D341Med (cell line): Measurements from ENCODE around the gene KCTD1.

Source experiments
- DNase-seq: peaks from one replicate; pipeline ENCODE4 v3.0.0; 2012; ENCODE audit warnings: low spot score

Gene KCTD1

DNA sequence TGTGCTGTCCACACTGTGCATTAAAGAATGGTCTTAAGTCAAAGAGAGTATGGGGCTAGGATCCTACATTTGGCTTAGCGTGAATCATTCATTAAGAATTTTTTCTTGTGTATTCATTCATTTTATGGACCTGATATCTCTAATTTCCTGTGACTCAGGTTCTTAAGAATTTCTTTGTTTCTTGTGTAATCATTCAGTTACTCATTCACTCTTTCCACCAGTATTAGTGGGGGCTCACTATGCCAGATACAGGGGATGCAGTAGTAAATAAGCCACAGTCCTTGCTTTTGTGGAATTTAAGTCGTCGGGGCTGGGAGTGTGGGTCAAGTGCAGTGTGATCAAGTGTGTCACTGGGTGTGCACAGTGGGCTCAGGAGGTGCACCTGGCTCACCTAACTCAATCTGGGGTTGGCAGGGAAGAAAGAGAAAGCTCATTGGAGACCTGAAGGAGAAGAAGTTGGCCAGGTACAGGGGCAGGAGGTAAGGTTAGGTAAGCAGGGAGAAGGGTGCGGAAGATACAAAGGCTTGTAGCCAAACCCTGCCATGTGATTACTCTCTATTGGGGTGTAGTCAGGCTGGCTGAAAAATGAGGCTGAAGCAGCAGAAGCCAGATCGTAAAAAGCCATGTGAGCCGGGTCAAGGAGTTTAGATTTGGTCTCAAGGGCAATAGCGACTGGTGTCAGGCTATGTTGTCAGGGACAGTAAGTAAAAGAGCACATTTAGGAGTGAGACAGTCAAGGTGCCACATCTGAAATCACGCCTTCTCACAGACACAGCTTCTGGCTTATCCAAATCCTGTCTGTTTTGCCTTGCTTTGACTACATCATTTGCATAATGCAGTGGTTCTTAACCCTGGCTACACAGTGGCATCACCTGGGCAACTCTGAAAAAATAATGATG lies 67.2 kb downstream of the KCTD1 start:
- DNase-seq = no peak

DNA sequence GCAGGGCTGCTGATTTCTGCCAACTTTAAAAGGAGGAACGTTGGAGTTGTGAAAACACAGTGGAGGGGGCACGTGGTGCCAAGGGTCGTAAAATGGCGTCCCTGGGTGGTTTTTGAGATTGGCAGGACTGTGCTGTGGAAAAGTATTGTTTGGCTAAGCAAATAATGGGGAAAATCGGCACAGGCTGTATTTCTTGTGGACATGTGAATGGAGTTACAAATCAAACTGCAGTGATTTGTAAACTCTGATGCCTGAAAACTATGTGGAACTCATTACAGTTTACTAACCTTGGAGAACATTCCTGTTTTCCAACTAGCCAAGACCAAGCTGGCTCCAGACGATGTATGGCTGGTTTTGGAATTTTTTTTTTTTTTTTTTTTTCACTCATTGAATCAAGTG lies 68.7 kb downstream of the KCTD1 start:
- no peak for DNase-seq

DNA sequence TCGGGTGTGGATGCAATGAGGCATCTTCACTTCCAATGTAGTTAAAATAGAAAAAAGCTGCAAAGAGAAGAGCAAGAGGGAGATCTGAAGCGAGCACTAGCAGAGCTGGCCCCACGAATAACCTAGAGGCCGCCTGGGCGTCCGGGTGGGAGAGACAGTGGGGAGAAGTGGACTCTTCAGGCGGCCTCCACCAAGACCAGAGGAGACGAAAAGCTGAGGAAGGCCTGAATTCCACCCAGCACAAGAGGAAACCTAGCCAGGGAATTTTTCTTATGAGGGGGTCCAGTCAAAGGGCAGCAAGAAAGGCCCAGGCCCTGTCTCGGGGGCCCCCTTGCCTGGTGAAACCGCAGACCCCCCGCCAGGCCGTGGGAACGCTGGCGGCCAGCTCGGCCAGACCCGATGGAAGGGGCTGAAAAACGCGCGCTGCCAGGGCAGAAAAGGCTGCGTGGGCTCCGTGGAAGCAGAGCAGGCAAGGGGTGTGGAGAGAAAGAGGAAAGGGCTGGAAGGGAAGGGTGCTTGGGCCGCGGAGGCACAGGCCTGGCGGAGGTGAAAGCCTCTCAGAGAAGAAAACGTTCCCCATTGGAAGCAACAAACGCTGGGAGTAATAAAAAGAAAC lies 69.2 kb downstream of the KCTD1 start:
- no peak for DNase-seq

DNA sequence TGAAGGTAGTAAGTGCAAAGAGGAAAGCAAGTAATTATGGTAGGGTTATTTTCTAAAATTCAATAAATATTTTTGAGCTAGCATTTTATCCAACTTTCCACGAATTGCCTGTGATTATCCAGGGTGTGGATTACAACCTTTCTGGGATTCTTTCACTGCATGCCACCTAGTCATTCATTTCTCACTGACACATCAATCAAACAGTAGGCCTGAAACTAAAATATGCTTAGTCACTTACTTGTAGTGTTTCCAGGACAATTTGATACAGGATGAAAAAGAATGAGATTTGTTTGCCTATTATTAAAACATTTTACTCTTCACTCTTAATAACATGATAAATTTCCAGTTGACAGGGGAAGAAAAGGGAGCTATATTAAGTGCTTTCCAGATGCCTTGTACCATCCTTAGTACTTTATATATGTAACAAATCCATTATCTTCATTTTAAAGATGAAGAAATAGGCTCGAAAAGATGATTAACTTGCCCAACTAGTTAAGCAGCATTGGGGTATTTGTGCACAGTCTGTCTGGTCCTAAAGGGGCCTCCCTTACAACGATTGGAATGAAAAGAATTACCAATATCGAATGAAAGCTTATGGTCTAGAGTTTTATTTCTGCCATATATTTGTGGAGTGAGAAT lies 70.4 kb downstream of the KCTD1 start:
- no peak for DNase-seq

DNA sequence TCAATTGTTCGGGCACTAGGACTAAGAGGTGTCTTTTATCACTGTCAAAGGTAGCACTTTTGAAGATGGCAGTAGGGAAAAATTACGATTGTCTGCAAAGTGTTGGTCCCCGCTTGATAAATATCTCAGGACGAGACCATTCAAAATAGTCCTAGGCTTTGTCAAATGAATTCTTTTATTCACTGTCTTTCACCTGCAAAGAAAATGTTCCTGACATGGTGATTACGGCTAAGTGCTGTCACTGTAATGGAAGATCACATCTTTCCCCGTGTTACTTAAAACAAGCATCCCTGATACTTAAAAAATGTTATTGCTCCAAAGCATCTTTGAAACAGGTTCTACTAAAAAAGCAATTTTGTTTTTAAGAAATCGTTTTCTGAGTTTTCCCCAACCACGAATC lies 71.7 kb downstream of the KCTD1 start:
- DNase-seq = no peak

DNA sequence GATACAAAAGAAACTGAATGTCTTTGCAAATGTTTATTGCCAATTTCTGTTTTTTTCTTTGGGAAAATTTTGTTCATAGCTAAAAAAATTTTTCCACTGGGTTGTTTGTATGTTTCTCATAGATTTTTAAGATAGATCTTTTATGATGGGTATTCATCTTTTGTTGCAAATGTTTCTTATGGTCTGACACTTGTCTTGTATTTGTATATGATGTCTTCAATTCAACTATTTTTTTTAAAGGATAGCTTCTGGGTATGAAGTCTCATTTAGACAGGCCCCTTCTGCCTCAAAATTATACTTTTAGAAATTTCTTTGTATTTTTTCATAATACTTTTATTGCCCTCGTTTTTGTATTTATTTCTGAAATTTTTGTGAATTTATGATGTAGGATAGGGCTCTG lies 73.8 kb downstream of the KCTD1 start:
- DNase-seq = no peak

DNA sequence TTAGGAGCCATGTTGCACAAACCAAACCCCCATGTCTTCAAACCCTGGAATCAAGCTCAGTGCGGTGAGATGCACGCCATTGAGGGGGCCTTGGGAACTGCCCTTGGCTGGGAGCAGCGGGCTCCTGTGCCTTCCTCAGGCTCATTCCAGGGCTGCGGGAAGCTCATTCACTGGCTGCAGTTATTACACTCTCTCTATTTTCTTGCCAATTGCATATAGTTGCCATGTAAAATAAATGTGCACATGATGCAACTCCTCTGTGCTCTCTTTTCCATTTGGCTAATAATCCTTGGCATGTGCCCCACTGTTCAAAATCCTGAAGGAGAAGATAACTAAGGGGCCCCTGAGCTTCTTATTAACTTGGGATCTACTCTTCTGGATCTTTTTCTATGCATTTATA lies 74.7 kb downstream of the KCTD1 start:
- DNase-seq = no peak

DNA sequence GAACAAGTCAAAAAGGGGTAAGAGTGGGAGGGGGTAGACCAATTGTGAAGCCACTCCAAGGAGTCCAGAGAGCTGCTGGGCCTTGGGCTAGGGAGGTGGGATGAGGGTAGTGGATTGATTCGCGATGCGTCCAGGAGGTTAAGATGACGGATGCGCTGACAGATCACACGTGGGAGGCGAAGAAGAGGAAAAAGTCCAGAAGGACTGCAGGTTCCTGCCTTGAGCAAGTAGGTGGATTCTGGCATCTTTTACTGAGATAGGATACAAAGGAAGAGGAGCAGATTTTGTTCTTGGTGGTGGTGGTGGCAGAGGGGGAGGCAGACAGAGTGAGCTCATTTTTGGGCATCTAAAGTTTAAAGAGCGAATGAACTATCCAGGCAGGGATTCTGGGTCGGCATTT lies 76.5 kb downstream of the KCTD1 start:
- DNase-seq = no peak

DNA sequence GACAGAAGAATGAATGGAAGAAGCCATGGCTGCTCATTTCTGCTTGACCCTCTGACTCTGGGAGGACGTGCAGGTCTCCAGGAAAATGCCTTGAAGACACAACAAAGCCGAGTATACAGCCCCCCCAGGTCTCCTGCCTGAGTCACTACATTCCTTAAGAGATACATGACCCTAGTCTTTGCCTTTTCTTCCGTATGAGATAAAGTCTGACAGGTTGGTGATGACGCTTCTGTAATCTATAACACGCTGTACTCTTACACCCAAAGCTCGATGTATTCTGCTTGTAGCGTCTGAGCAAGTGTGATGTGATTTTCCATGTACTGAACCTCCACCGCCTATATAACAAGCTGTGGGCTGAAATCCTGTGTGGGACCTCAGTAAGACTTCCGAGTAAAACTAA lies 77.3 kb downstream of the KCTD1 start:
- no peak for DNase-seq

DNA sequence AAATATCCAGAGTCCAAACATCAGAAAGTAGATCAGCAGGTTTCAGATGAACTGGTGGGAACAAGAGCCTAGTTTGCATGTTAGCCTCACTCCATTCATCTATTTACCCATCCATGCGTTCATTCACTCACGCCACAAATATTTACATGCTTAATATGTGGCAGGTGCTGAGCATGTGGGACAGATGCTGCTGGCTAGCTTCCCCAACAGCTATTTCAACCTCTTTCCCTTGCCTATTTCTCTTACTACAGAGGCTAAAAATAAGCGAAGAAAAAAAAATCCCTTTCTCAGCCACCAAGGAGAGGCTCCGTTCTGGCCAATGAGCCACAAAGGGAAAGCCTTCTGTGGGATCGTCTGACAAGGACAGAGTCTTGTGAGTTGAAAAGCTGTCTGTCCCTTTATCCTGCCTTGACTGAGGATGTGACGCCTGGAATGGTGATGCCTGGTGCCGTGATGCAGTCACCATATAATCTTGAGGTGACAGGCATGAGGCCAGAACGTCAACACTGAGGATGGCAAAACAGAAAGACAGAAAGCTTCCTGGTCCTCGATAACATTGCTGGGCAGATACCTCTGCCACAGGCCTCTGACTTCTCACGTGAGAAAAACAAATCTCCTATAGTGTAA lies 78.2 kb downstream of the KCTD1 start:
- no peak for DNase-seq

DNA sequence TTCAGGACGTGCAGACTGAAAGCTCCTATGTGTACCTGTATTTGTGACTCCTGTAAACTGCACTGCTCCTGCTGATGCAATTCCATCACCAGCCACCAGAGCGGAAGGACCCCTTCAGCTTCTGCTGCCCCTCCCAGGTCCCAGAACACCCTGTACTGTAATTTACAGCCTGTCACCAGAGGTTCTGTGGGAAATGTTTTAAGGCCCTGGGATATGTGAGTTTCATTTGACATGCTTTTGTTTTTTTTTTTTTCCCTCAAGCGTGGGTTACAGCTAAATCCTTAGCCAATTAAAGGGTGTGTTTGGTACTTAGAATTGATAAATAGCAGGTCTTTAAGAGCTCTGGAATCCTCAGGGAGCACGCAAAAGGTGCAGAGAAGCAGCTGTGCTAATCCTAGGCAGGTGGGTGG lies 79.4 kb downstream of the KCTD1 start:
- peak; percentile 77 for DNase-seq

DNA sequence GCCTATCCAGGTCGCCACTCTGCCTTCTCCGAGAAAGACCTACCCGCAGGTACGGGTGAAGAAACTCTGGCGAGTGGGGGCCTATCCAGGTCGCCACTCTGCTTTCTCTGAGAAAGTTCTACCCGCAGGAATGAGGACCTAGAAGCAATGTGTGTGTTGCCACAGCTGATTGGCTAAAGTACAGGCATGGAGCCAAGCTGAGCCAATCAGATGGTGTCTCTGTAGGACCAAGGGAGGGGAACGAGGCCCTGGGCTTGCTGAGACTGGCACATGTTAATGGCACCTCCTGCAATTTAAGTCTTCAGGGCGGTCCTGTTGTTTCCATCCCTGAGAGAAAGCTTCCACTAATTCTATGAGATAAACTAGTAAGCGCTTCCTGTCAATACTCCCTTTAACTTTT lies 82.3 kb downstream of the KCTD1 start:
- DNase-seq = no peak

DNA sequence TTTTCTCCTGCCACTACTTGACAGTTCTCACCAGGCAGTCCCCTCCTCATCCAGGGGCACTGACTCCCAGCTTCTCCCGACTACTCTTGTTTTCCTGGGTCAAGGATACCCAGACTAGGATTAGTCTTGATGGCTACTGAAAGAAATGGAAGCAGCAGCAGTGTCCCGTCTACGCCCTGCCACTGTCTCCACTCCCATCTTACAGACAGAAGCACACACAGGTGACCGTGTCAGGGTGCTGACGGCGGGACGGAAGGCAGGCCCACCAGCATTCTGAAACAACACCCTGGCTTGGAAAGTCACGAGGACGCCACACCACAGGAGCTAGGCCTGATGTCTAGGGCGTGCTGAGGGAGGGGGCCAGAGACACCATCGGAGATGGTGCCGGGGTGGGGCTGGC lies 82.9 kb downstream of the KCTD1 start:
- no peak for DNase-seq

DNA sequence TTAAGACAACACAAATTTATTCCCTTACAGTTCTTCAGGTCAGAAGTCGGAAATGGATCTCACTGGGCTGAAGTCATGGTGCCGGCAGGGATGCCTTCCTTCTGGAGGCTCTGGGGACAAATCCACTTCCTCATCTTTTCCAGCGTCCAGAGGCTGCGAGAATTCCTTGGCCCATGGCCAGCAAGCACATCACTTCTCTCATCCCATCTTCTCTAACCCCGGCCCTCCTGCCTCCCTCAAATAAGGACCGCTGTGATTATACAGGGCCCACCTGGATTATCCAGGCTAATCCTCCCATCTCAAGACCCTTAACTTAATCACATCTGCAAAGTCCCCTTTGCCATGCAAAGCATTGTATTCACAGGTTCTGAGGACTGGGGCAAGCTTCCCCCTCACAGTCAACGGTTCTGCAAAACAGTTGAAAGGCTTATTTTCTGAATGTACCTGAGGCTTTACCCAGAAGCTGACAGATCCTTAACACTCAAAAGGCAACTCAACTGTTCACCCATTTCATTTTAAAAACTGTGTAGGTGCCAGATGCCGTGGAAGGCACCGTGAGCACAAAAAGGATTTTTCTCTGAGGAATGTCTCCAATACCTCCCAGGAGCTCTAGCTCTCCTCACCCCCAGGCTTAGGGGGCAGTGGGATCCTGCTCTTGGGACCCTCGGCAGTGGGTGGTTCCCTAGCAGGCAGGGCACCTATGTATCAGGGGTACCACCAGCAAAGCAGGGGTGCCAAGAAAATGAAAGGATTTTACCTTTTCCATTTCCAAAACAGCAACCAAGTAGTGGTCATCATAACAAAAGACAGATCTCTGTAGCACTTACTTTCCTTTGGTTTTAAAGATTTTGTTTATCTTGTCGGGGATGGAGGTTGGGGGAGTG lies 84.0 kb downstream of the KCTD1 start:
- DNase-seq = no peak

DNA sequence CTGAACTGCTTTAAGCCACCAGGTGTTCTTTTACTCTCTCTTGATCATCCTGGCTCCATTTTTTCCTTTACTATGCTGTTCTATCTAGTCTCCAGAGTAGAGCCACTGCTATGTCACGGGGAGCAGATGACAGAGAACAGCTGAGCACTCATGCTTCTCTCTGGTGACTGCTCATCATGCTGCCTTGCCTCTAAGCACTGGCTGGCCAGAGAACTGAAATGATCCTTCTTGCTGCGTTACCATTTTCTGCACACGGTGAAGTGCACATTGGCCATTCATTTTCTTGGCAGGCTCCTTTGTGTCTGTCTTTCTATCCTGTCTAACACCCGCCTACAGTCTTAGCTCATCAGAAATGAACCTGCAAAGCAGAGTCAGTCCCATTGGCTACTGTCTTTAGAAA lies 86.0 kb downstream of the KCTD1 start:
- no peak for DNase-seq

DNA sequence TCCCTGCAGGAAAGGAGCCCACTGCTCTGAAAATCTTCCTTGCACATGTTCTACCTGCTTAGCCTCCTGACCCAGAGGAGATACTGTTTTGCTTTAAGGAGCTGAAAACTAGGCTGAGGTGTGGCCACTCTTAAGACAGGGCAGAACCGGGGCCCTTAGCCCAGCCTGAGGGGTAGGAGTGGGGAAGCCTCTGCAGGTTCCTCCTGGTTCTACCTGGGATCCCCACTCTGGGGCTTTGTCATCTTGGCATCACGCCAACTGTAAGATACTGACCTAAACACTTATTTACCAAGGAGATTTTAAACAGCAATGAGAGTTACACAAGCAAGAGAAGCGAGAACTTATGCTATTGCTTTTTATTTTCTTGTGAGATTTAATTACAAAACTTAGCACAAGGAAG lies 86.9 kb downstream of the KCTD1 start:
- no peak for DNase-seq

DNA sequence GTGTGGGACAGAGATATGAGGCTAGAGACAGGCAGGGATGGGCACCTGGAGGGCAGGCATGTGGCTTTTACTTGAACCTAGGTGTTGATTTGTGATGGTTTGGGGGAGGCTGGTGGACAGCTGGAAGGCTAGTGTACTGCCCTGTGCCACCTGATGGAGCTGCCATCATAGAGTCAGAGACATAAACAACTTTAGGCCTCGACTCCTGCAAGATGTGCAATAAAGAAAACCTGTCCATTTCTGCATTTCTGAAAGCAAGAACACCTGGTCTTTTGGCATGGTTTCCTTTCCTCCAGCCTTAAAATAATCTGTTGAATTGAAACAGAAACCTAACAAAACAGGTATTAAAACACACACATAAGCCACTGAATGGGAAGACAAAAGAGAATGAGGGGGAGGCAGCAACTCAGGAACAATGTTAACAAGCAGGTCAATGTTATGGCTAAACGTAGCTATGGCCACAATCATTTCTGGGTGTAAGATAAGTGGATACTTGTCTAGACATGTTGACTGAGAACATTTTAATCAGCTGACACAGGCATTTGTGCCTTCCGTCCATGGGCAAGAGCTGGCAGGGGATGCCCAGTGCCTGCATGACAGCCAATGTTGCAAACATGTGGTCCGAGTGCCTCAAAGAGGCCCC lies 87.8 kb downstream of the KCTD1 start:
- DNase-seq = no peak

DNA sequence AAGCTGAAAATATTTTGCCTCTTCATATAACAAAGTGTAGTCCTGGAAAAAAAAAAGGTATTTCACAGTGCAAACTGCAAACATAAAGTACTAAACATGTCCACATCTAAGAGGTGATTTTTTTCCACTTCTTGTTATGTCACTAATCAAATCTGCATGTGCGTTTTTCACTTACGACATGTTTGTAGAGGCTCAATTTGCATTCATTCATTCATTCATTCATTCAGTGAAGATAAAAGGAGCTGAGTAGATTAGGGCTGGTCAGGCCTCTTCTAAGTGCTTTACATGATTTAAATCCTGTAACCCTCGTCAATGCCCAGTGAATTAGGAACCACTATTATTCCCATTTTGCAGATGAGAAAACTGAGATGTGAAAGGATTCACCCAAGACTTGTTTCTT lies 88.5 kb downstream of the KCTD1 start:
- no peak for DNase-seq

DNA sequence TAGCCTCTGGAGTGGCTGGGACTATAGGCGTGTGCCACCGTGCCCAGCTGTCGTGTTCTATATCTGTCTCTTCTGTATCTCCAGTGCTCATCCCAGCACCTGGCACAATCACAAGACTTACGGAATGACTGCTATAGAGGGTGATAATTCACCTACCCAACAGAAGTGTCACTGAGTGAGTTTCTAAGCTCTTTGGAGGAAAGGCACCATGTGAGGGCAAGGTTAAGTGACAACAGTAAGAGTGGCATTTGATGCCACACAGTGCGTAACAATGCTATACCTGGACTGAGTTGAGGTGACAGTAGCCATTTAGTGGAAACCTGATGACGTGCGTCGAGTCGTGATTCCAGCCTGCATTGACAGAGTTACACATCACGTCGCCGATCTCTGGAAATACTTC lies 89.0 kb downstream of the KCTD1 start:
- DNase-seq = no peak

DNA sequence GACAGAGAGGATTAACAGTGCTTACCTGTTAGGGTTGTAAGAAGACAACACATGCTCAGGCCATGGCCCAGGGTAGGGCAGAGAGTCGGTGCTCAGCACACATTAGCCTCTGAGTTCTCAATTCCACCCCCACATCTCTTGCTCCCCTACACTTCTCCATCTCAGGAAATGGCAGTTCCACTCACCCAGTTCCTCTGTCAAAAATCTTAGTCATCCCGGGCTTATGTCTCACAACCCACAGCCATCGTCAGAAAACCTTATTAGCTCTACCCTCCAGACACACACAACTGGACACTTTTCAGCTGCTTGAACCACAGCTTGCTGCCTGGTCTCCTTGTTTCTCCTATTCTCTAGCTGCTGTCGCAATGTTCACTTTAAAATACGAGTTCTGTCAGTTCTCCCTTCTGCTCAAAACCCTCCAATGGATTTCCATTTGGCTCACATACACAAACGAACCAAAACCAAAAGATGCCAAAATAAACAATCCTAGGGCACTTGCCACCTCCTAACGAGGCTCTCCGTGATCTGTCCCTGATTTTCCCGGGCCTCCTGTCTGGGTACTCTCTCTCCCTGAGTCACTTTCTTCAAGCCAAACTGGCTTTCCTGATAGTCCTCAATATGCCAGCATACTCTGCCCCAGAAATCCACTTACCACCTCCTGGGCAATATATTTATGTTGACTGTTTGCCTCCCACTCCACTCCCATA lies 89.7 kb downstream of the KCTD1 start:
- no peak for DNase-seq
